PC-9 (cell line): Measurements from ENCODE around the gene CDC5L.
A peak's percentile ranks its signal among the peaks of the same experiment; 100 is the strongest.

Experiments used
- CTCF ChIP-seq: fragments of 200-600 bp; sonication (generic); conservative IDR thresholded peaks from 2 replicates; pipeline ENCODE4 v1.6.1; 2017; ENCODE audit warnings: mixed run types, antibody characterized with exemption, mild to moderate bottlenecking, moderate library complexity
- EZH2 ChIP-seq: fragments of 200-600 bp; sonication (generic); IDR thresholded peaks from 2 replicates; pipeline ENCODE4 v1.8.0; 2017; ENCODE audit warnings: antibody characterized with exemption, low read depth

GRCh38 chr6:44494011-44494501, 106.5 kb downstream of the CDC5L start:
- TF ChIP-seq CTCF (peak; percentile 48; the same call in 1 of the 2 replicates), EZH2 (no peak)
